Panc1 (cell line): ENCODE measurements around the gene TOP1. TPM values are rescaled to one million over a fixed set of nuclear protein-coding genes. Genes with fewer than 3 reads are reported as not detected.

Experiments used
- ATAC-seq: fragments of 200-7000 bp; cut with Tn5 transposase; 2 replicates; pipeline ENCODE4 v1.9.1; 2020; ENCODE audit warnings: mild to moderate bottlenecking, moderate library complexity
- BruUV-seq: library from RNA; stranded (reverse); fragments of 400-500 nt; replicated peaks from 2 replicates; lab custom pipeline; 2021; lab: Mats Ljungman, UMichigan
- CTCF ChIA-PET: fragments of 300-600 bp; sonication (Branson Sonifier 250); formaldehyde crosslinking; loops from one replicate; lab custom pipeline; 2022; ENCODE audit warnings: antibody characterized with exemption; lab: Charles Lee
- POLR2A ChIA-PET: fragments of 300-600 bp; sonication (Branson Sonifier 250); formaldehyde crosslinking; loops from one replicate; lab custom pipeline; 2022; ENCODE audit warnings: antibody characterized with exemption; lab: Charles Lee
- DNase-seq: peaks from one replicate; pipeline ENCODE4 v3.0.0-alpha.2; 2010; ENCODE audit warnings: low read depth, low spot score
- H3K27ac ChIP-seq: 2 replicates; pipeline ENCODE4 v1.5.1; 2011; ENCODE audit warnings: mild to moderate bottlenecking, low read length, inconsistent platforms
- H3K27me3 ChIP-seq: fragments of 200-500 bp; sonication (Bioruptor generic); 2 replicates; pipeline ENCODE4 v1.6.0; 2014; ENCODE audit warnings: low read length, inconsistent platforms; ENCODE audit not compliant: control insufficient read depth, insufficient read depth
- H3K36me3 ChIP-seq: fragments of 200-500 bp; sonication (Bioruptor generic); 2 replicates; pipeline ENCODE4 v1.5.1; 2014; ENCODE audit warnings: inconsistent platforms, mild to moderate bottlenecking, low read length, moderate library complexity; ENCODE audit not compliant: control insufficient read depth, insufficient read depth
- H3K4me1 ChIP-seq: 2 replicates; pipeline ENCODE4 v1.5.1; 2011; ENCODE audit warnings: inconsistent platforms, mild to moderate bottlenecking, low read length, moderate library complexity; ENCODE audit not compliant: control insufficient read depth, insufficient read depth
- H3K4me3 ChIP-seq, 2 experiments: 2 replicates each; pipeline ENCODE4 v1.5.1; 2011 to 2012; ENCODE audit warnings: low read depth in 2 of 2, low read length in 2 of 2, mild to moderate bottlenecking in 2 of 2, inconsistent platforms in 1 of 2, moderate library complexity in 1 of 2
- H3K9me3 ChIP-seq: fragments of 200-500 bp; sonication (Bioruptor generic); 2 replicates; pipeline ENCODE4 v1.5.1; 2014; ENCODE audit warnings: low read depth, mild to moderate bottlenecking, inconsistent platforms, low read length, moderate library complexity; ENCODE audit not compliant: control insufficient read depth, insufficient read depth
- CTCF ChIP-seq: fragments of 450-650 bp; IDR thresholded peaks from 2 replicates; pipeline ENCODE4 v1.5.1; 2017; ENCODE audit warnings: mild to moderate bottlenecking
- POLR2AphosphoS5 ChIP-seq: IDR thresholded peaks from 2 replicates; pipeline ENCODE4 v1.6.1; 2012; ENCODE audit warnings: mild to moderate bottlenecking, low read depth, low read length, moderate library complexity
- REST ChIP-seq, 2 experiments: IDR thresholded peaks; 2 replicates each; pipeline ENCODE4 v1.6.1; 2011 to 2012; ENCODE audit warnings: low read depth in 2 of 2, control low read depth in 1 of 2, low read length in 1 of 2, mild to moderate bottlenecking in 1 of 2, moderate library complexity in 1 of 2; ENCODE audit not compliant: insufficient read depth in 1 of 2
- SIN3A ChIP-seq: IDR thresholded peaks from 2 replicates; pipeline ENCODE4 v1.6.1; 2012; ENCODE audit warnings: low read depth, mild to moderate bottlenecking, low read length, moderate library complexity, borderline replicate concordance; ENCODE audit not compliant: insufficient read depth
- TCF7L2 ChIP-seq: IDR thresholded peaks from 2 replicates; pipeline ENCODE4 v1.6.1; 2011; ENCODE audit warnings: mild to moderate bottlenecking, low read depth, low read length, inconsistent platforms
- in situ Hi-C: cut with HindIII; loops from 2 replicates; pipeline ENCODE4 v1.10.0; 2016; ENCODE audit warnings: low sequenced_read_pairs, low pct_unique_long_range_greater_than_20kb
- intact Hi-C: fragments of 100-400 bp; cut with micrococcal nuclease; formaldehyde crosslinking; loops from one replicate; pipeline ENCODE4 v1.10.0; 2022; ENCODE audit not compliant: unreplicated experiment
- total RNA-seq: library from RNA; stranded (reverse); gene quantifications from one replicate; pipeline ENCODE4 v1.2.1, GENCODE V29; 2021; ENCODE audit not compliant: unreplicated experiment

Gene TOP1
- total RNA-seq, 1 experiment from 2014 or later = 65.2 TPM

DNA sequence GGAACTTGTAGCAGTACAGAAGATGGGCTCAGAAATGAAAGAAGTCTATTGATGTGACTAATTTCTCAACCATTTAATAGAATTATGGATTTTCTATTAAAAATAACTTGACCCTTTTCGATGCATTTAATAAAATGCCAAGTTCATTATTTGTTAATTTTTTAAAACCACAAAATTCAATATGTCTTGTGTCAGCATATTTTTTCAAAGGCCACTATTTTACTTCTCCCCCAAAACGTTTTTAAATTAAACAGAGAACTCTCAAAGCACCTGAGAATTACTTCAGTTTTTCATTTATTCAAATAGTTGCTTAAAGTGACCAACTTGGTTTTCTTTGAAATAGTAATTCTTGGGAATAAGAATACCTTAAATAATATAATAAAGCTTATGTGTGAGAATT, 8.6 kb downstream of the TOP1 start:
- no peak overlapping the region for H3K4me3 ChIP-seq
- POLR2A ChIA-PET = interaction anchor here (0.5 kb wide), 1 partner anchor 273 kb away, joined by 4 read pairs; no protein-coding TSS in a partner anchor
- H3K9me3 ChIP-seq = no peaks in the 10 kb centered on the region
- in situ Hi-C loops = no loop called here
- no peaks in the 10 kb centered on the region for H3K36me3 ChIP-seq
- ATAC-seq (no peak), DNase-seq (no peak)
- no TSS peak for BruUV-seq
- no peaks in the 10 kb centered on the region for H3K27me3 ChIP-seq
- TF ChIP-seq TCF7L2 (no peak), SIN3A (no peak), POLR2AphosphoS5 (no peak), CTCF (no peak), REST (IDR thresholded peaks at IDR 0.05; ENCODE audit: insufficient read depth in 1 of 2, low read depth in 2 of 2, low read length in 1 of 2) (no peak)
- CTCF ChIA-PET = no interaction called here
- no peak overlapping the region for H3K27ac ChIP-seq
- H3K4me1 ChIP-seq = peaks cover 23% of the 10 kb centered on the region
- intact Hi-C loops = no loop called here

DNA sequence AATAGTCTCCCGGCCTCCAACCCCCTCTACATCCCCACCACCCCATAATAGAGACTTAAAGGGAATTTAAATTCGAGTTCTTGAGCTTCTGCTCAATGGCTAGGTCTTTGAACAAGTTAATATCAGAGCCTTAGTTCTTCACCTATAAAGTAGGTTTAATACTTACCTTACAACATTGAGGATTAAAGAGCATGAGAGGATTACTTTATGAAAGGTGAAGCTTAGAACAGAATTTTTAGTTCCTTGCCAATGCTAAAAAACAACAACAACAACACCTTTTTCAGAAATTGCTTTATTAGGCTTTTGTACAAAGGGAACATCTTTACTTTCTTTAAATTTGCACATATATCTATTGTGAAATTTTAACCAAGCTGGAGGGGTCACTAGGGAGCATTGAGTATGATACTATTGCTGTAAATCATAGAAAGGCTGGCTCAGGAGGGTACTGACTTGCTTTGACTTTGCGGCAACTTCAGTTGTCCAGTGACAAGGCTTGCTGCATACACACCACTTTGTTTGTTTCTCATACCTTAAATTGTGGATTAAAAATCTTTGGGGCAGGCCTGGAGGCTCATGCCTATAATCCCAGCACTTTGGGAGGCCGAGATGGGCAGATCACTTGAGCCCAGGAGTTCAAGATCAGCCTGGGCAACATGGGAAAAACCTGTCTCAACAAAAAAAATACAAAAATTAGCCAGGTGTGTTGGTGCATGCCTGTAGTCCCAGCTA, 9.7 kb downstream of the TOP1 start:
- no TSS peak for BruUV-seq
- Histone ChIP-seq H3K27ac (no peak overlapping the region), H3K4me3 (no peak overlapping the region), H3K27me3 (no peaks in the 10 kb centered on the region), H3K36me3 (no peaks in the 10 kb centered on the region), H3K9me3 (no peaks in the 10 kb centered on the region), H3K4me1 (peaks cover 12% of the 10 kb centered on the region)
- DNase-seq = no peak
- ATAC-seq = no peak
- ChIA-PET CTCF (no interaction called here), POLR2A (no interaction called here)
- intact Hi-C loops = no loop called here
- in situ Hi-C loops = no loop called here
- TF ChIP-seq TCF7L2 (no peak), REST (IDR thresholded peaks at IDR 0.05; ENCODE audit: insufficient read depth in 1 of 2, low read depth in 2 of 2, low read length in 1 of 2) (no peak), SIN3A (no peak), CTCF (no peak), POLR2AphosphoS5 (no peak)
